ENCODE data around the gene CHD6.

The CHD6 gene

GRCh38 chr20:41567615-41568014, 50.6 kb downstream of the CHD6 start:
- TF ChIP-seq RARB (CRISPR knock-in tag; IDR thresholded peaks at IDR 0.05): no peak
- no peak for TF ChIP-seq ZC3H10 (CRISPR knock-in tag; IDR thresholded peaks at IDR 0.05)
- TF ChIP-seq SNAI2 (CRISPR knock-in tag; IDR thresholded peaks at IDR 0.05): no peak
- TF ChIP-seq BACH2 (CRISPR knock-in tag; IDR thresholded peaks at IDR 0.05; ENCODE audit: borderline replicate concordance): no peak
- no peak for TF ChIP-seq POU6F1 (CRISPR knock-in tag; IDR thresholded peaks at IDR 0.05; ENCODE audit: borderline replicate concordance, low read depth)
- TF ChIP-seq TSHZ2 (CRISPR knock-in tag; IDR thresholded peaks at IDR 0.05): no peak
- no peak for TF ChIP-seq CREB5 (CRISPR knock-in tag; IDR thresholded peaks at IDR 0.05; ENCODE audit: low read depth)
- no peak for TF ChIP-seq ZNF565 (CRISPR knock-in tag; conservative IDR thresholded peaks at IDR 0.05; ENCODE audit: low read depth)
- no peak for TF ChIP-seq CSRNP3 (CRISPR knock-in tag; IDR thresholded peaks at IDR 0.05)
- no peak for TF ChIP-seq TOX (CRISPR knock-in tag; IDR thresholded peaks at IDR 0.05; ENCODE audit: borderline replicate concordance)
- TF ChIP-seq, protein P1, sequence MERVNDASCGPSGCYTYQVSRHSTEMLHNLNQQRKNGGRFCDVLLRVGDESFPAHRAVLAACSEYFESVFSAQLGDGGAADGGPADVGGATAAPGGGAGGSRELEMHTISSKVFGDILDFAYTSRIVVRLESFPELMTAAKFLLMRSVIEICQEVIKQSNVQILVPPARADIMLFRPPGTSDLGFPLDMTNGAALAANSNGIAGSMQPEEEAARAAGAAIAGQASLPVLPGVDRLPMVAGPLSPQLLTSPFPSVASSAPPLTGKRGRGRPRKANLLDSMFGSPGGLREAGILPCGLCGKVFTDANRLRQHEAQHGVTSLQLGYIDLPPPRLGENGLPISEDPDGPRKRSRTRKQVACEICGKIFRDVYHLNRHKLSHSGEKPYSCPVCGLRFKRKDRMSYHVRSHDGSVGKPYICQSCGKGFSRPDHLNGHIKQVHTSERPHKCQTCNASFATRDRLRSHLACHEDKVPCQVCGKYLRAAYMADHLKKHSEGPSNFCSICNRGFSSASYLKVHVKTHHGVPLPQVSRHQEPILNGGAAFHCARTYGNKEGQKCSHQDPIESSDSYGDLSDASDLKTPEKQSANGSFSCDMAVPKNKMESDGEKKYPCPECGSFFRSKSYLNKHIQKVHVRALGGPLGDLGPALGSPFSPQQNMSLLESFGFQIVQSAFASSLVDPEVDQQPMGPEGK (CRISPR knock-in tag; IDR thresholded peaks at IDR 0.05; ENCODE audit: borderline replicate concordance): no peak
- TF ChIP-seq TCF4 (CRISPR knock-in tag; IDR thresholded peaks at IDR 0.05; ENCODE audit: borderline replicate concordance): no peak
- TF ChIP-seq ZFP30 (CRISPR knock-in tag; IDR thresholded peaks at IDR 0.05): no peak
- no peak for TF ChIP-seq ZFP3 (CRISPR knock-in tag; IDR thresholded peaks at IDR 0.05)

DNA sequence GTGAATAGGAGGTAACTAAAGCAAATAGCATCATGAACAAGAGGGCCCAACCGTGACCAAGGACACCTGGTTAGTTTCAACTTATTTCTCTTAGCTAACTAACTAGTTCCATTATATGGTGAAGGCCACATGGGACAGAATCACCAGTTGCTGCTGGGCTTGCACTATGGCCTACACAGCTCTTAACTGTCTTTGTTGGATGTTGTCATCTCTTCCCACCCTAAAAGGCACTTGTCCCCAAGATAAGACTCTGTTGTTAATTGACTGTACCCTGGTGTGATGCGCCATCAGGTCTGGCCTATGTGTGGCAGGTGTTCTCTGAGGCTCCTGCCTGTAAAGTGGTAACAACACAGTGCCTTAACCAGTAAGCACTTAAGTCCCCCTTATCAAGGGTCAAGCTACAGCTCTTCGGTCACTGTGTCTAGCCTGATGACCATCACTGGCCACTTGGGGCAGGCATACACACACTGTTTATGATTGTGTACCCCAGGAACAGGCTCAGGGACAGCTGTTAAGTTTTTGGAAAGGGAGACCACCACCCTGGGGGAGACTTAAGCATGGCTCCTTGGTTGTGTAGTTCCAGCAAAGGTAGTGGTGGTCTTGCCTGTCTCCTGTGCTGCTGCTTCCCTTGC, 51.2 kb downstream of the CHD6 start:
- ATAC-seq: no peak
- TF ChIP-seq CSDC2 (CRISPR knock-in tag; IDR thresholded peaks at IDR 0.05) (no peak), ZNF565 (CRISPR knock-in tag; conservative IDR thresholded peaks at IDR 0.05; ENCODE audit: low read depth) (no peak), TCF4 (CRISPR knock-in tag; IDR thresholded peaks at IDR 0.05; ENCODE audit: borderline replicate concordance) (no peak), SNAI2 (CRISPR knock-in tag; IDR thresholded peaks at IDR 0.05) (no peak), ZNF8 (CRISPR knock-in tag; IDR thresholded peaks at IDR 0.05) (no peak), RARB (CRISPR knock-in tag; IDR thresholded peaks at IDR 0.05) (no peak)

More at GRCh38 chr20:41567615-41568014, 50.6 kb downstream of the CHD6 start:
- no peak for ATAC-seq

GRCh38 chr20:41563087-41563486, 55.1 kb downstream of the CHD6 start:
- TF ChIP-seq ZNF565 (CRISPR knock-in tag; conservative IDR thresholded peaks at IDR 0.05; ENCODE audit: low read depth): no peak
- TF ChIP-seq ZFP30 (CRISPR knock-in tag; IDR thresholded peaks at IDR 0.05): no peak
- TF ChIP-seq ZC3H10 (CRISPR knock-in tag; IDR thresholded peaks at IDR 0.05): no peak
- no peak for TF ChIP-seq TOX (CRISPR knock-in tag; IDR thresholded peaks at IDR 0.05; ENCODE audit: borderline replicate concordance)
- TF ChIP-seq POU6F1 (CRISPR knock-in tag; IDR thresholded peaks at IDR 0.05; ENCODE audit: borderline replicate concordance, low read depth): no peak
- no peak for TF ChIP-seq CSDC2 (CRISPR knock-in tag; IDR thresholded peaks at IDR 0.05)
- TF ChIP-seq OSR1 (CRISPR knock-in tag; IDR thresholded peaks at IDR 0.05): no peak
- TF ChIP-seq ZFP3 (CRISPR knock-in tag; IDR thresholded peaks at IDR 0.05): no peak
- TF ChIP-seq PPARA (CRISPR knock-in tag; IDR thresholded peaks at IDR 0.05; ENCODE audit: borderline replicate concordance): no peak
- TF ChIP-seq ZNF8 (CRISPR knock-in tag; IDR thresholded peaks at IDR 0.05): no peak
- TF ChIP-seq ARNTL (CRISPR knock-in tag; IDR thresholded peaks at IDR 0.05; ENCODE audit: borderline replicate concordance, low read depth): no peak
- no peak for TF ChIP-seq ISL1 (CRISPR knock-in tag; IDR thresholded peaks at IDR 0.05)
- TF ChIP-seq TSHZ2 (CRISPR knock-in tag; IDR thresholded peaks at IDR 0.05): no peak
- TF ChIP-seq ZNF70 (CRISPR knock-in tag; IDR thresholded peaks at IDR 0.05): no peak
- no peak for ATAC-seq
